A673 (cell line): Measurements from ENCODE around the gene SLCO3A1. TPM values are rescaled to one million over a fixed set of nuclear protein-coding genes. Genes with fewer than 3 reads are reported as not detected.
"Not testable (repeated sequence)": the region's sequence is repeated elsewhere in the genome, so short reads cannot be mapped to it uniquely, and the experiment has no call there.

Experiments
- BruUV-seq: library from RNA; stranded (reverse); fragments of 400-500 nt; replicated peaks from 2 replicates; lab custom pipeline; 2021; lab: Mats Ljungman, UMichigan
- CTCF ChIA-PET: fragments of 300-600 bp; sonication (Branson Sonifier 250); formaldehyde crosslinking; loops from one replicate; lab custom pipeline; 2022; ENCODE audit warnings: antibody characterized with exemption; lab: Charles Lee
- POLR2A ChIA-PET: fragments of 300-600 bp; sonication (Branson Sonifier 250); formaldehyde crosslinking; loops from one replicate; lab custom pipeline; 2022; ENCODE audit warnings: antibody characterized with exemption; ENCODE audit not compliant: low non-redundant PET; lab: Charles Lee
- DNase-seq: peaks from one replicate; pipeline ENCODE4 v3.0.0-alpha.2; 2015; ENCODE audit warnings: low spot score
- H3K27ac ChIP-seq: fragments of 200-600 bp; sonication (generic); 2 replicates; pipeline ENCODE4 v1.5.1; 2016; ENCODE audit warnings: mixed run types, low read depth, mild to moderate bottlenecking, mixed read lengths, antibody characterized with exemption, low read length; ENCODE audit not compliant: poor library complexity, severe bottlenecking
- H3K27me3 ChIP-seq: fragments of 200-600 bp; sonication (generic); replicated peaks from 2 replicates; pipeline ENCODE4 v1.6.1; 2017; ENCODE audit warnings: mixed run types, low read depth, mild to moderate bottlenecking, mixed read lengths, antibody characterized with exemption, low read length; ENCODE audit not compliant: insufficient read depth, poor library complexity
- H3K36me3 ChIP-seq: fragments of 200-600 bp; sonication (generic); 2 replicates; pipeline ENCODE4 v1.6.1; 2016; ENCODE audit warnings: mixed run types, mild to moderate bottlenecking, mixed read lengths, antibody characterized with exemption, low read length; ENCODE audit not compliant: insufficient read depth, poor library complexity, severe bottlenecking
- H3K4me1 ChIP-seq: fragments of 200-600 bp; sonication (generic); 2 replicates; pipeline ENCODE4 v1.6.1; 2017; ENCODE audit warnings: mixed run types, mild to moderate bottlenecking, mixed read lengths, antibody characterized with exemption, low read length; ENCODE audit not compliant: insufficient read depth, poor library complexity, severe bottlenecking
- H3K4me3 ChIP-seq: fragments of 200-600 bp; sonication (generic); 2 replicates; pipeline ENCODE4 v1.5.1; 2016; ENCODE audit warnings: low read depth, mixed run types, mild to moderate bottlenecking, mixed read lengths, low read length; ENCODE audit not compliant: poor library complexity, severe bottlenecking
- H3K9me3 ChIP-seq: fragments of 200-600 bp; sonication (generic); 2 replicates; pipeline ENCODE4 v1.6.1; 2016; ENCODE audit warnings: mixed run types, low read depth, mild to moderate bottlenecking, mixed read lengths, antibody characterized with exemption, low read length; ENCODE audit not compliant: poor library complexity, severe bottlenecking
- EZH2 ChIP-seq: fragments of 200-600 bp; sonication (generic); IDR thresholded peaks from 2 replicates; pipeline ENCODE4 v1.6.1; 2017; ENCODE audit warnings: borderline replicate concordance, low read depth, mild to moderate bottlenecking, mixed read lengths, antibody characterized with exemption, low read length; ENCODE audit not compliant: poor library complexity, severe bottlenecking
- intact Hi-C: fragments of 100-400 bp; cut with micrococcal nuclease; formaldehyde crosslinking; loops from one replicate; pipeline ENCODE4 v1.10.0; 2022; ENCODE audit not compliant: unreplicated experiment
- total RNA-seq: library from RNA; stranded (reverse); gene quantifications from 2 replicates; pipeline ENCODE4 v1.2.3, GENCODE V29; 2021
- TF ChIP-seq, protein P1 (sequence below): fragments of 300-800, 200-600 bp; sonication (generic); conservative IDR thresholded peaks from 2 replicates; pipeline ENCODE4 v1.5.1; 2017; ENCODE audit warnings: low read depth, mild to moderate bottlenecking, antibody characterized with exemption, low read length, moderate library complexity, mixed read lengths

The SLCO3A1 gene
- total RNA-seq, 1 experiment from 2014 or later: 16.6 TPM

DNA sequence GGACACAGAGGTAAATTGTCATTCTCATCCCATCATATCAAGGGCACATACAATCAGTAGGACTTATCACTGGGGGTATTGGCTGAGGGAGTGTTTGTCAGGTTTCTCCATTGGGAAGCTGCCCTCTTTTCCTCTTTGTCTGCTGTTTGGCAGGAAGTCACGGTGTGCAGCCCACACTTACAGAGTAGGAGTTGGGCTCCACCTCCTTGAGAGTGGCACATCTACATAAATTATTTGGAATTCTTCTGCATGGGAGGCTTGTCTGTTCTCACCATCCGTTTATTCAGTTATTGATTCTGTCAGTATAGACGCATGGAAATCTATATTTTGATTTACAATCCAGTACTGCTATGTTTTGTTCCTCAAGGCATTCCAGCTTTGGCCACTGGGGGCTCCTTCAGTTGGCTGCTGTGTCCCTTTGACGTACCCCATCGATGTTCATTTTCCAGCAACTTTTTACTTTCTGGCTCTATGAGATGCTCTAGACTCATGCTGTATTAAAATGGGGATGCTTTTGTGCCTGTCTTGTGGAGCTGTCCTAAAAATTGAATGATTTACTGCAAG lies 200.3 kb downstream of the SLCO3A1 start:
- no peaks in the 10 kb centered on the region for H3K9me3 ChIP-seq
- ChIA-PET POLR2A (no interaction called here), CTCF (no interaction called here)
- no peaks in the 10 kb centered on the region for H3K36me3 ChIP-seq
- BruUV-seq: no TSS peak
- H3K4me1 ChIP-seq: no peaks in the 10 kb centered on the region
- TF ChIP-seq EZH2: no peak
- TF ChIP-seq, protein P1, sequence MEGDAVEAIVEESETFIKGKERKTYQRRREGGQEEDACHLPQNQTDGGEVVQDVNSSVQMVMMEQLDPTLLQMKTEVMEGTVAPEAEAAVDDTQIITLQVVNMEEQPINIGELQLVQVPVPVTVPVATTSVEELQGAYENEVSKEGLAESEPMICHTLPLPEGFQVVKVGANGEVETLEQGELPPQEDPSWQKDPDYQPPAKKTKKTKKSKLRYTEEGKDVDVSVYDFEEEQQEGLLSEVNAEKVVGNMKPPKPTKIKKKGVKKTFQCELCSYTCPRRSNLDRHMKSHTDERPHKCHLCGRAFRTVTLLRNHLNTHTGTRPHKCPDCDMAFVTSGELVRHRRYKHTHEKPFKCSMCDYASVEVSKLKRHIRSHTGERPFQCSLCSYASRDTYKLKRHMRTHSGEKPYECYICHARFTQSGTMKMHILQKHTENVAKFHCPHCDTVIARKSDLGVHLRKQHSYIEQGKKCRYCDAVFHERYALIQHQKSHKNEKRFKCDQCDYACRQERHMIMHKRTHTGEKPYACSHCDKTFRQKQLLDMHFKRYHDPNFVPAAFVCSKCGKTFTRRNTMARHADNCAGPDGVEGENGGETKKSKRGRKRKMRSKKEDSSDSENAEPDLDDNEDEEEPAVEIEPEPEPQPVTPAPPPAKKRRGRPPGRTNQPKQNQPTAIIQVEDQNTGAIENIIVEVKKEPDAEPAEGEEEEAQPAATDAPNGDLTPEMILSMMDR: peak; percentile 51
- no peak for DNase-seq
- intact Hi-C loops: no loop called here
- no peaks in the 10 kb centered on the region for H3K27me3 ChIP-seq
- H3K4me3 ChIP-seq: no peak overlapping the region
- H3K27ac ChIP-seq: no peak overlapping the region

DNA sequence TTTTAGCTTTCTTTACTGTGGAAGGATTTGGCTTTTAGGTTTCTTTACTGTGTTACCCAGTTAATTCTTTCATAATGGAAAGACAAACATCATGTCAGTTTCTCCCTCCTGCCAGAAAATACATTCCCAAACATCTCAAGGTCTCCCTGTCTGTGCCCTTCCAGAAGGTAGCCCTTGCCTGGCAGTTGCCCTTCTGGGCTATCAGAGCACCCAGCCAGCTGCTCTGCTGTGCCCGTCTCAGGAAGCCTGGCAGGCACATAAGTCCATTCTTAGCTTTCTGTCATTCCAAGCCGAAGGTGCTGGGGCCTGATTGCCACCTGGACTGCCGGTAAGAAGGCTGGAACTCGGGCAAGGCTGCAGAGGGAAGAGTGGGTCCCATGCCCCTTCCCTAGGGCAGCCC lies 203.4 kb downstream of the SLCO3A1 start:
- CTCF ChIA-PET: no interaction called here
- H3K4me3 ChIP-seq: no peak overlapping the region
- POLR2A ChIA-PET: no interaction called here
- intact Hi-C loops: no loop called here
- no peak overlapping the region for H3K27ac ChIP-seq
- no peaks in the 10 kb centered on the region for H3K36me3 ChIP-seq
- no TSS peak for BruUV-seq
- no peak for TF ChIP-seq EZH2
- TF ChIP-seq, protein P1: no peak
- no peak for DNase-seq
- no peaks in the 10 kb centered on the region for H3K4me1 ChIP-seq
- H3K27me3 ChIP-seq: no peaks in the 10 kb centered on the region
- H3K9me3 ChIP-seq: no peaks in the 10 kb centered on the region

DNA sequence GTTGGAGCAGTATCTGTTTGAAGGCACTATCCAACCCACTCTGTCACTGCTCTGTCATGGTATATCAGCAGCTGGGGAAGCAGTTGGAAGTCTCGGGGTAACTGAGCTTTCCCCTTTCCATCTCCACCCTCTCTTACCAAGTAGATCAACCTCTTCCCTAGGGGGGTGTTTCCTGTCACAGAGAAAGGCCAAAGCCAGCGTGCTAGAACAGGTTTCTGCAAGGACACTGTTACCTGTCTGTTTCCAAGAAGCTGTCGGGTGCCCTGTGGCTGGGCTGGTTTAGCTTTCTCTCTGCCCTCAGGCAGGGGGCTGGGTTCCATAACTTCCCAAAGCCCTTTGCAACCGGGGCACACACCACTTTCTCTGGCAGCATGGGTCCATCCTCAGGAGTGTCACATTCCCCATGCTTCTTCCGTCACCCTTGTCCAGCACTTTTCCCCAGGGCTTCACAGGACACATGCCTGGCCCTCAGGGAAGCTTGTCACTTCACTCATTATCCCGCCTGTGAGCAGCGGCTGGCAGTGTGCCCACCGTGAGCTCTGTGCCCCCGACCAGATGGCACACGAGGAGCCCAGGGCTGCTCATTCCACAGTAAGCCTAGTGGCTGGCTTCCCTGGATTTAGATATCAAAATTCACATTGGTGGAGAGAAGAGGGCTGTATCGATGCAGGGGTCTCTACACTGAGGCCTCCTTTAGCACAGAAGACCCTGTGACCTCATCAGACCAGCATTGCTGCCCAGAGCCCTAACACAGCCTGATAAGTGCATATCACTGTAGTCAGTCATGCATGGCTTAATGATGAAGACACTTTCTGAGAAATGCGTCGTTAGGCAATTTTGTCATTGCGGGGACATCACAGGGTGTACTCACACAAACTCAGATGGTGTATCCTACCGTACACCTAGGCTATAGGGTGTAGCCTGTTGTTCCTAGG lies 205.8 kb downstream of the SLCO3A1 start:
- DNase-seq: no peak
- CTCF ChIA-PET: no interaction called here
- Histone ChIP-seq H3K27ac (no peak overlapping the region), H3K36me3 (no peaks in the 10 kb centered on the region), H3K27me3 (no peaks in the 10 kb centered on the region), H3K4me1 (no peaks in the 10 kb centered on the region), H3K4me3 (no peak overlapping the region), H3K9me3 (no peaks in the 10 kb centered on the region)
- POLR2A ChIA-PET: no interaction called here
- BruUV-seq: no TSS peak
- intact Hi-C loops: no loop called here
- no peak for TF ChIP-seq EZH2
- TF ChIP-seq, protein P1: no peak

DNA sequence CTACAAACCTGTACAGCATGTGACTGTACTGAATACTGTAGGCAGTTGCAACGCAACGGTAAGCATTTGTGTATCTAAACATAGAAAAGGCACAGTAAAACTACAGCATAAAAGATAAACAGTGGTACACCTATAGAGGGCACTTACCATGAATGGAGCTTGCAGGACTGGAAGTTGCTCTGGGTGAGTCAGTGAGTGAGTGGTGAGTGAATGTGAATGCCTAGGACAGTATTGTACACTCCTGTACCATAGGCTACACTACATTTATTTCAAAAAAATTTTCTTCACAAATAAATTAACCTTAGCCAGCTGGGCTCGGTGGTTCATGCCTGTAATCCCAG lies 206.4 kb downstream of the SLCO3A1 start:
- intact Hi-C loops, H3K27ac ChIP-seq, DNase-seq, CTCF ChIA-PET, H3K27me3 ChIP-seq, POLR2A ChIA-PET, H3K4me1 ChIP-seq, BruUV-seq, H3K4me3 ChIP-seq, H3K36me3 ChIP-seq, H3K9me3 ChIP-seq: not testable (repeated sequence)
